Globus pallidus (tissue), 1 donor: ENCODE data around the gene KIF6.
"Not testable (repeated sequence)": the region's sequence is repeated elsewhere in the genome, so short reads cannot be mapped to it uniquely, and the experiment has no call there.

Source experiments
- DNase-seq: peaks from one replicate; pipeline ENCODE4 v3.0.0-alpha.2; 2015; ENCODE audit warnings: low spot score

The KIF6 gene

DNA sequence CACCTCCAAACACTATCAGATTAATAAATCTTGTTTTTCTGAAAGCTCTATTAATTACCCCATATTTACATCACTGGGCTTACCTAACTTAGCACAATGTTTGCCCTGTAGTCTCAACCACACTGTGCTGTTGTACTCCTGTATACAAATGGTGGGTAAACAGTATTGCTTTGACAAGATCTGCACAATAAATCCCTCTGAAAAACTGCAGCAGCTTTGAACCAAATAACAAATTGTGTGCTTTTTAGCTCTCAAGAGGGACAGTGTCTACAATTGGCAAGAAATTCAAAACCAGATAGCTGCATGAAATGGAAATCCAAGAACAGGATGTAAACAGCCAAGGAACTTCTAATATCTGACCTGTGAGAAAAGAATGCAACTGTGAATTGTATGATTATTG lies 10.4 kb downstream of the KIF6 start:
- DNase-seq, result peak; percentile 90

DNA sequence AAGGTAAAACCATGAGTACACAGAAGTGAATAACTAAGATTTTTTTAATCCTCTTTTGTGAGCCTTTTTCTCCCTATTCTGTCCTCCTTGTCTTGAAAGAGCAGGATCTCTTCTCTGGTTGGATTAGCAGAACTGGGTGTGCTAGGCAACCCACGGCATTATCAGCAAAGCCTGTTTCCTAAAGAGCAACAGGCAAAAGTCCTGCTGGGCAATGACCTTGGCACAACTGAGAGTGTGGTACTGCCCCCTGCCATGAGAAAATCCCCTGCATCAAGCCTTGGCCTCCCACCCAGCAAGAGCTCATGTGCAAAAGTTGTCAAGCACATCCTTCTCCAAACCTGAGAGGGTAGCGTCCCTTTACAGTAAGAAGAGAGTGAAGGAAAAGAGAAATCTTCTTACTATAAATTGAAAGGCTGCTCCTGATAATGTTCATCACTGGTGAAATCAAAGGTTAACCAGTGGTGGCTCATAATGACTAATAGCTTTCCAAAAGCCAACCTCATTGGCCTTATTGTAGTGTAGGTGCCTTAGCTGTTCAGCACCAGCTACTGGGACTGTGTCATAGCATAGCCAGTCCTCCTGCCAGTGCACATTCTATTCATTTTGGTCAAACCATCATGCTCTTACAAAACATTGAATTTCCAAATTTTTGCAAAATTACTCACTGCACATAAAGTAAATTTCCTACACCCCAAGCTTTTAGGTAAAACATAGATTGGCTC lies 17.1 kb downstream of the KIF6 start:
- no peak for DNase-seq

DNA sequence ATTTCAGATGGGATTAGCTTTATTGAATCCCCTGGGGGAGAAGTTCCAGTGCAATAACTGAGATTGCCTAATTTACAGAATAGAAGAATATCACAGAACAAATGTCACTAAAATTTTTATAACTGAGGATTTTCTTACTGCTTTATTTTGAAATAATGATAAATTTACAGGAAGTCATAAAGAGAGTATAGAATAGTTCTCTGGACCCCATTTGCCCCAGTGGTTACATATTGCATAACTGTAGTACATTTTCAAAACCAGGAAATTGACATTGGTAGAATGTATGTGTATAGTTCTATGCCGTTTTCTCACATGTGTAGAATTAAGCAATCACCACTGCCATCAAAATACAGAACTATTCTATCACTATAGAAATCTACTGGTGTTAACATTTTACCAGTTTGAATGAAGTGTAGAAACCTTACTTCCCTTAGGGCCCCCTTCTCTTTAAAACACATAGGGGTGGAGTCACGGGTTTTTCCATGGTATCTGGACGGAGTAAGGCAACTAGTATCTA lies 18.3 kb downstream of the KIF6 start:
- no peak for DNase-seq

DNA sequence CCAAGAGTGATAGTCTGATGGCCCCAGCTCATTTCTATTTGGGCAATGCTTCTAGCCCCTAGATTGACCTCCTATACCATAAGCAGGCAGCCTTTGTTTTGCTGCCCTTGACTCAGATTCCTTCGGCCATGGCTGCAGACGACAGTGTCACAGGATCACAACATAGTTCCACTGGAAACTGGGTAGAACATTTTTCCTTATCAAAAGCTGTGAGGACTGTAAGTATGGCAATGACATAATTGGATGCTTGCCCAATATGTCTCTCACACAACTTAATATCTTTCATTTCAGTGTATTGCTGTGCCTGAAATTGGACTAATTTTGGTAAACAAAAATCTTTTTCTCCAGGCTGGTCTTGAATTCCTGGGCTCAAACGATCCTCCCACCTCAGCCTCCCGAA lies 22.9 kb downstream of the KIF6 start:
- no peak for DNase-seq

DNA sequence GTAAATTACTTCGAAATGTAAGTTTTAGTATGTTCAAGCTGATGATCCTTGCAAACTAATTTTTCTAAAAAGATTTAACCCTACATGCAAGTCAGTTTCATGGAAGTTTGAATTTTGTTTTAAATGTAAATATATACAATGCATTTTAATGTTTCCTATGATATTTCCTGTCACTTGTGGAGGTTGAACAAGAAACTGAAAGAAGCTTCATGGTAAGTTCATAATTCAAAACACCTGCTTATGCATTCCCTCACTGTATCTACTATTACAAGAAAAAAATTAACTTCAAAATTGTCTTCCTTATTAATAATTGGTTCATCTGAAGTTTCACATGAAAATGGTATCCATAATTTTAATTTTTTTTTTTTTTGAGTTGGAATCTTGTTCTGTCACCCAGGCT lies 24.8 kb downstream of the KIF6 start:
- DNase-seq, result no peak

DNA sequence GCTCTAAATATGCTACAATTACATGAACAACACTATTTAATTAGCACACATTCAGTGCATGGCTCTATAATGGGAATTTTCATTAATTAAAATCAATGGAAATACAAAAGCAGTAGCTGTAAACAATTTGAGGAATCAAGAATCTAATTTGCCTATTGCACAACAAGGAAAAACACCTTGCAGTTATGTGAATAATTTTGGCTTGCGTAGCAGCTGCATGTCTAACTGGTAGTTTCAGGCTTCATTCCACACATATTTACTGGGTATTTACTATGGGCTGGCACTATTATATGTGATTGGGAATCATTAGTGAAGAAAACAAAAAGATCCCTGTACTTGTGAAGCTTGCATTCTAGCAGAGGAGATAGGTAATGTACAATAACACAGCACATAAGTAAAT lies 26.4 kb downstream of the KIF6 start:
- DNase-seq, result no peak

DNA sequence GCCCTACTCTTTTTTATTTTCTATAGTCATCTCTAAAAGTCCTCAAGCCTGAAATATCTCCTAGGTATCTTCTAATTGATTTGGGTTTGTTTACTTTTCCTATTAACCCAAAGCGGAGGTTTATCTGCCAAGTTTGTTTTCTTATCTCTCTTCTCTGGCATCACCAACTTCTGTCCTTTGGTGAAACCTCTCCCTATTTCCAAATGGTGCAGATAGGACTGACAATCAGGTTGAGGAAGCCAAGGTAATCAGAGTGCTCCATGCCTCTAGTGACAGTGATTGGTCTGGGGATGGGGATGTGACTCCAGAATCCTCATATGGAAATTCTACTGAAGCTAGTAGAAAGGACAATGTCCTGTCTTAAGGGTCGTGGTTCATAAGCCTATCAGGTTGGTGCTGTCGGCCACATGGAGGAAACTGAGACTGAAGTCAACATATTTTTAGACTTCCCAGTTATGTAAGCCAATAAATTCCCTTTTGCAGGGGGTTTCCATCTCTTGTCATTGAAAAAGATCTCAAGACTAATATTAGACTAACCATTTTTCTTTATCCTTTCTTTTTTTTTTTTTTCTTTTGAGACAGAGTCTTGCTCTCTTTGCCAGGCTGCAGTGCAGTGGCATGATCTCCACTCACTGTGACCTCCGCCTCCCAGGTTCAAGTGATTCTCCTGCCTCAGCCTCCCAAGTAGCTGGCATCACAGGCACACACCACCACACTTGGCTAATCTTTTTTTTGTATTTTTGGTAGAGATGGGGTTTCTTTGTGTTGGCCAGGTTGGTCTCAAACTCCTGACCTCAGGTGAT lies 28.0 kb downstream of the KIF6 start:
- no peak for DNase-seq

DNA sequence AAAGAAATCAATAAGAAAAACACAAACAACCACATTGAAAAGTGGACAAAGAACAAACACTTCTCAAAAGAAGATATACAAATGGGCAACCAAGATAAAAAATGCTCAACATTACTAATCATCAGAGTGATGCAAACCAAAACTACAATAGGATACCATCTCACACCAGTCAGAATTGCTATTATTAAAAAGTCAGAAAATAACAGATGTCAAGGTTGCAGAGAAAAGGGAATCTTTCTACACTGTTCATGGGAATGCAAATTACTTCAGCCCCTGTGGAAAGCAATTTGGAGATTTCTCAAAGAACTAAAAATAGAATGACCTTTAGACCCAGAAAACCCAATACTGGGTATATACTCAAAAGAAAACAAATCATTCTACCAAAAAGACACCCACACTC lies 29.8 kb downstream of the KIF6 start:
- no peak for DNase-seq

DNA sequence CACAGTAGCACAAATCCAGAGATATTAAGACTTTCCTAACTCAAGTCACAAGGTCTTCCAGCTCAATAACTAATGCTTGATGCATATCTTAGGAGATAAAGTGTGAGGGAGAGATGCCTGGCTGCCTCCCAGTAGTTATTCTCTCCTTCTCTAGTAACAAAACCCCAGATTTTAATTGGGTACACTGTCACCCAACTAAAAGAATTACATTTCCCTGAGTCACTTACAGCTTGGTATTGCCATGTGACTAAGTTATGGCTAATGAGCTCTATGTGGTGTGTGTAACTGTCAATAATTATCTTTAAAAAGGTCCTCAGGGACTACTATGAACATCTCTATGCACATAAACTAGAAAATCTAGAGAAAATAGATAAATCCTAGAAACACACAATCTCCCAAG lies 32.0 kb downstream of the KIF6 start:
- no peak for DNase-seq

DNA sequence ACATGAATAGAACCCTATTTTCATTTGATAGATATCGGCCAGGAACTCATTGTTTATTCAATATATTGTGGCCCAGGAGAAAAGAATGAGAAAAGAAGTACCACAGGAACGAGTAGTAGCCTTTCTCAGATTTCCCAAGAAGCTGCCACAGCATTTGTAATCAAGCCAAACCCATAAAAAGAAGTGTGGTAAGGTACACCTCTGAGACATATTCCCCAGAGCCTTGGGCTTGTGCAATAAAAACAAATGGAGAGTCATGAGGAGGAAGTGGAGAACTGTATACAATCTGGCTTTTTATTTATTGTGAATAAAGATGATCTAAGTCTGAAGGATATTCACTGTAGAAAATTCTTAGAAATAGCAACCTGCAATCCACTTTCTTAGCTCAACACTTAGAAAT lies 36.7 kb downstream of the KIF6 start:
- no peak for DNase-seq

DNA sequence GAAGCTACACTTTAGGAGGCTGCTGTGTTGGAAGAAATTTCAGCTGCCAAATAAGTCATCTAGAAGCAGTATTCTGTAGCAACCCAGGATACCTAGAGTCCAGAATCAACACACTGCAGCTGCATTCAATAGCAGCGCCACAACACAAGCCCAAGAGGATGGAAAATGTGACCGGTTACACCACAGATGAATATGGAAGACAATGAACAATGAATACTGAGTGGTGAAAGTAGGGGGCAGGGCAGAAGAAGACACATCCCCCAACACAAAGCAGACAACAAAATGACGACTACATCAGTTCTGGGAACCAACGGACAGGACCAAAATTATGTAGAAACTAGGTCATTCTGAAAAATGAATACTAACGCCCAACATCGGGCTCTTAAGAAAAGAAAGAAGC lies 38.2 kb downstream of the KIF6 start:
- peak; percentile 96 for DNase-seq

DNA sequence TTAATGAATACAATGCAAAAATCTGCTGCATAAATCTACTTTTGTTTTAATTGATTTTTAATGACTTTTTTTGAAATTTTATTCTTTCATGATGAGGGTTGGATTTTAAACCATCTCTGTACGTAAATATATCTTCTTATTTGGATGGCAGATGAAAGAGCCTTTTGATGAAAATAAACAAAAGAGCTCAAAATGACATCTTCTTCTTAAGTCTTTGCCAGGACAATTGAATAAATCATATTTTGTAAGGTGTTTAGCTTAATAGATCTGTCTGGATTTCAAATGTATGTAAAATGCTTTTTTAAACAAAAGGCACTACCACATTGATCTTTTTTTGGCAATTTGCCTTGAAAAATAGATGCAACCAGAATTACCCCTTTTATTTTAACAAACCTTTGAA lies 39.3 kb downstream of the KIF6 start:
- no peak for DNase-seq

DNA sequence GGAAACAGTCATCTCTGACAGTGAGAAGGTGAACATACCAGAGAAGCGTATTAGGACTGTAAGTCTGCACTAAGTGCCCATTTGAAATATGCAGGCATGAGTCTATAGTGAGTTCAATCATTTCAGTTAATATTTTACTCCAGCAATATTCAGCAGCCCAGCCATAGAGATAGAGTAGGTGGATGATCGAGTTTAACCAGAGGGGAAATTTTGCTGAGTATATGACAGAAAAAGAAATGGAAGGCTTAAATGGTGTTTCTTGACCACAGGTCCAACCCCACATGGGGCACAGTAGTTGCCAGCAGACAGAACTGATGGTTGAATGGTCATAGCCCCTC lies 39.8 kb downstream of the KIF6 start:
- no peak for DNase-seq

DNA sequence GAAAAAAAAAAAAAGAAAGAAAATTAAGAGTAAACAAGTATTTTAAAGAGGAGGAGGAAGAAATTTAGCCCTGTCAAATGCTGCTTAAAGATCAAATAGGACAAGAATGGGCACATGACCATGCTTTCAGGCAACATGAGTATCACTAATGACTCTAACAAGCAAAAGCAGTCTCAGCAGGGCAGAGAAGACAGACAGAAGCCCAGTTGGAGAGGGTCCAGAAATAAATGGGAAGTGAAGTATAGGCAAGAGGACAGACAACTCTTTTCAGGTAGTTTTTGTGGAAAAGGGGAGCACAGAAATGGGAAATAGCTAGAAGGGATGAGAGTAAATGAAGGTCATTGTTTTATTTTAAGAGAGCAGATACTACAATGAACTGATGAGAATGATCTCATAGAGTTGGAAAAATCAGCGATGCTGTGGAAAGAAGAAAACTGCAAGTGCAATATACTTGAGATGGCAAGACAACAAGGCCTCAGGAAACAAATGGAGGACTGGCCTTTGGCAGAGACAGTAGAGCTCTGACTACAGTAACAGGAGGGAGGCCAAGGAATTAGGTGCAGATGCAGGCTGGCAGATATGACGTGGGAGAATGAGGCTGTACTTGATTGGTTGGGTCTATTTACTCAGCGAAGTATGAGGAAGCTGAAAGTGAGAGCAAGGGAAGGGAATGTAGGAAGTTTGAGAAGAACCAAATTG lies 40.3 kb downstream of the KIF6 start:
- peak; percentile 67 for DNase-seq

DNA sequence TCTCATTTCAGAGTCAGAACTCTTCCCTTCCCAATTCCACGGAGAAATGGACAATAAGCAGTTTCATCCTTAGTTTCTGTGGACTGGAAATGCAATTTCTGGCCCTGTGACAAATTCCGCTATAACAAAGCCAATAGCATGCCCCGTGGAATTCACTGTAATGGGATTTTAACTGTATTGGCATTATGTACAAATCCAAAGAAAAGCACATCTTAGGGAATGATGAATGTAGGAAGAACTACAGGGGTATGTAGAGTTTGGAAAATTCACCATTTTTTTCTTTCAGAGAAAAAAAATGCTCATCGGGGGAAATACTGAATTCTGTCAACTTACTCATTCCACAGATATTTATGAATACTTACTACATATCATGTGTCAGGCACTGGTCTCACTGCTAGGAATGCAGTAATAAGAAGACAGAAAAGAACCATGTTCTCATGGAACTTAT lies 43.5 kb downstream of the KIF6 start:
- DNase-seq, result peak; percentile 60

DNA sequence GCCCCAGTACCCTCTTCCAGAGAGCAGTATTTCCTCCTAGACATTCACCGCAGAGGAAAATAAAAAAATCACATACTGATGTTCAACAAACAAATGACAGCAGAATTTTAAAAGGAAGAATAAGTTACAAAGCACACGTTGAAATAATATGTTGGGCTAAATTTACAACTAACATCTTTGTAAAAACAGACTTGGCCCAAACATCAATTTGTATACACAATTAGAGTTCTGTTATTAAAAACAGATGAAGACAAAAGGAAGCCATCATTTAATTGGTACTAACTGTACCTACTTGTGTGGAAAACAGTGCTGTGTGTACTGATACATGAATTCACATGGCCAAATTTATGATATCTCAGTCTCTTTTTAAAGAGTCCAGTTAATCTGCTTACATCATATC lies 46.3 kb downstream of the KIF6 start:
- DNase-seq, result no peak

DNA sequence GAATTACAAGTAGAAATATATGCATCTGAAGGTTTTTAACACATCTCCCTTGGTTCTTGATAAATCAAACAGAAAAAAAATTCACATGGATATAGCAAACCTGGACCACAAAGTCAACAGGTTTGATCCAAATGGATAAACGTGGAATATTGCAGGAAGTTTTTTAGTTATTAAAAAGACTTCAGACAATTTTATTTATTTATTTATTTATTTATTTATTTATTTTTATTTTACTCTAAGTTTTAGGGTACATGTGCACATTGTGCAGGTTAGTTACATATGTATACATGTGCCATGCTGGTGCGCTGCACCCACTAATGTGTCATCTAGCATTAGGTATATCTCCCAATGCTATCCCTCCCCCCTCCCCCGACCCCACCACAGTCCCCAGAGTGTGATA lies 47.9 kb downstream of the KIF6 start:
- not testable (repeated sequence) for DNase-seq

DNA sequence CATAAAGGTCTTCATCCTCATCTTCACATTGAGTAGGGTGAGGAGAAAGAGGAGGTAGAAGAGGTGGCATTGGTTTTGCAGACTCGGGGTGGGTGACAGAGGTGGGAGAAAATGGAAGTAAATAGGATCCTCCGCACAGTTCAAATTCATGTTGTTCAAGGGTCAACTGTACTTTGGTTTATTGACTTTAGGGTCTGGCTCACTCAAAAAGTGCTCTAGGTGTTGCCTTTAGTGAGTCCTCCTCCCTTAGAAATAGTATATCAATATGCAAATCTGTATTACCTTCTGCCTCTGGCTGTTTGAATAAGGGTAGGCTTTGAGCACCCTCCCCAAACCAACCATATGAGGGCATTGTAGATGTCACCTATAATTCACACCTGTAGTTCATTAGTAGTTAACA lies 54.7 kb downstream of the KIF6 start:
- DNase-seq, result no peak

DNA sequence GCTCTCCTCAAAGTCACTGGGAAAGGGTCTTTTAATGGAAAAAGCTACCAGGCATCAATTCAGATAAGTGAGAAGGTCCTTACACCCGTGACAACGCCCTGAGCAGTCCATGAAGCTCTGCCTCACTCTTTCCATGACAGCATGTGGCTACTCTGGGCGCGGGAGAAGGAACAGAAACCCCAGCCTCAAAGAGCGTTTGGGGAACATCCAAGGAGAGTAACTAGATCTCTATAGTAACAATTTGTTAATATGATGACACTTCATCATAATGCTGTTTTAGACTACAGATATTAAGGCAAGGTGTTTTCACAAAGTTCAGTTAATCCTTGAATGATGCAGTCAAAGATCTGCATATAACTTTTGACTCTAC lies 55.2 kb downstream of the KIF6 start:
- no peak for DNase-seq

DNA sequence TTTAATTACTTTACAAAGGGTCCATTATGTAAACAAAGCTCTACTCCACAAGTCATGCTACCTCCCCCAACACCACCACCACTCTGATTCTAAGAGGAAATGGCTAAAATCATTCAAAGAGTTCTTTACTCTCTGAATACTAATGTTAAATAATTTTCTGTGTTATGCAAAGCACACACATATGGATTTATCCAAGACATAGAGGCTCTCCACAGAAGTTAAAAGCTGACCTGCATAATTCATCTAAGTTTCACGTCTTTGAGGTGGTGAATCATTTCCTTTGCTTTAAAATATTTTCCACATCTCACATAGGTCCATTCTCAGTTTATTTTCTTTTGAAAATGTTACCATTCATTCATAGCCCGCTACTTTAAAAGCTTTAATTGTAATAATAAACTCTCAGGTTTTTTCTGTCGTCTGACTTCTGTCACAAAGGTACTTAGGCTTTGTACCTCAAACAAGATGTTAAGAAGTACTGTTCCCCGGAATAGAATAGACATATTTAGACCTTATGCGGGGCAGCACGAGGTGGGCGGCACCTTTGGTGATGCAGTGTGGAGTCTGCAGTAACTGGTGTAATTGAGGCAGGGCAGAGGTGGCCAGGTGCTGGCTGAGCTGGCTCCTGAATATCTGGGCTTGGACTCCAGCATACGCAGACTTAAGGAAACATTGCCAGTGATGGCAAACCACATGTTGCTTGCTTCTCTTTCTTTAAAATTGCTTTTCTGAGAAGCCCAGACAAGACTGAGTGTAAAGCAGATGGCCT lies 55.8 kb downstream of the KIF6 start:
- DNase-seq, result no peak

DNA sequence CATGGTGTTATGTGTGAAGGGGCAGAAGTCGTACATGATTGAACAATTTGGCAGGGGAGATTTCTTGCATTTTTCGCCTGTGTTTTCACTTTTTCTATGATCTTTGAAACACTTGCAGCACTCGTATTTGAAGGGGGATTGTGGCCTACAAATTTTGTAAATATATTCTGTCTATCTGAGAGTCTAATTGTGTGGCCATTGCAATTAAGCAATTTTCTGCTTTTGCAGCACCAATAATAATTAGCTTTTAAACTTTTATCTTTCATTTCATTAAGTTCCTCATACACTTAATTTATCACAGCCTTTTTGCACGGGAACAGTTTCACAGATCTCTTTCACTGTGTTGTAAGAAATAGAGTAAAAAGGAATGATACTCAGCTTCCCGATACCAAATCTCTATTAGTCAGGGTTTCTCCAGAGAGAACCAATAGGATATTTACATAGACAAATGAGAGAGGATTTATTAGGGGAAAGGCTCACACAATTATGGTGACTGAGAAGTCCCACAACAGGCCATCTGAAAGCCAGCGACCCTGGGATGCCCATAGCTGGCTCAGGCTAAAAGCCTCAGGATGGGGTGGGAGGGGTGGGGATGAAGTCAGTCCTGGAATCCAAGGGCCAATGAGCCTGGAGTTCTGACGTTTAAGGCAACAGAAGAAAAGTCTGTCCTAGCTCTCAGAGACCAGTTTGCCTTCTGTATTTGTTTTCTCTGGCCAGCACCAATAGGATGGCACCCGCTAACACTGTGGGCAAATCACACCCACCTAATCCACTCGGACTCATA lies 58.3 kb downstream of the KIF6 start:
- DNase-seq, result peak; percentile 57
